Measurements from ENCODE around the gene KLK14. TPM values are rescaled to one million over a fixed set of nuclear protein-coding genes. Genes with fewer than 3 reads are reported as not detected.

KLK14 gene
- total RNA-seq, 1 donor from 2014 or later, result not detected

- TF ChIP-seq, protein P1, sequence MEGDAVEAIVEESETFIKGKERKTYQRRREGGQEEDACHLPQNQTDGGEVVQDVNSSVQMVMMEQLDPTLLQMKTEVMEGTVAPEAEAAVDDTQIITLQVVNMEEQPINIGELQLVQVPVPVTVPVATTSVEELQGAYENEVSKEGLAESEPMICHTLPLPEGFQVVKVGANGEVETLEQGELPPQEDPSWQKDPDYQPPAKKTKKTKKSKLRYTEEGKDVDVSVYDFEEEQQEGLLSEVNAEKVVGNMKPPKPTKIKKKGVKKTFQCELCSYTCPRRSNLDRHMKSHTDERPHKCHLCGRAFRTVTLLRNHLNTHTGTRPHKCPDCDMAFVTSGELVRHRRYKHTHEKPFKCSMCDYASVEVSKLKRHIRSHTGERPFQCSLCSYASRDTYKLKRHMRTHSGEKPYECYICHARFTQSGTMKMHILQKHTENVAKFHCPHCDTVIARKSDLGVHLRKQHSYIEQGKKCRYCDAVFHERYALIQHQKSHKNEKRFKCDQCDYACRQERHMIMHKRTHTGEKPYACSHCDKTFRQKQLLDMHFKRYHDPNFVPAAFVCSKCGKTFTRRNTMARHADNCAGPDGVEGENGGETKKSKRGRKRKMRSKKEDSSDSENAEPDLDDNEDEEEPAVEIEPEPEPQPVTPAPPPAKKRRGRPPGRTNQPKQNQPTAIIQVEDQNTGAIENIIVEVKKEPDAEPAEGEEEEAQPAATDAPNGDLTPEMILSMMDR (IDR thresholded peaks at IDR 0.05; ENCODE audit: insufficient read depth, low read length, poor library complexity, severe bottlenecking), result peak; percentile 17
- Histone ChIP-seq H3K27me3 (ENCODE audit: control insufficient read depth, insufficient read depth, low read length) (no peaks in the 10 kb centered on the region), H3K4me3 (ENCODE audit: low read depth, low read length) (no peak overlapping the region), H3K36me3 (ENCODE audit: control insufficient read depth, insufficient read depth, low read length) (peaks cover 2% of the 10 kb centered on the region)
- DNase-seq (ENCODE audit: low read depth), result no peak
Observed at GRCh38 chr19:51096473-51097165, 13.9 kb upstream of the KLK14 start.

DNA sequence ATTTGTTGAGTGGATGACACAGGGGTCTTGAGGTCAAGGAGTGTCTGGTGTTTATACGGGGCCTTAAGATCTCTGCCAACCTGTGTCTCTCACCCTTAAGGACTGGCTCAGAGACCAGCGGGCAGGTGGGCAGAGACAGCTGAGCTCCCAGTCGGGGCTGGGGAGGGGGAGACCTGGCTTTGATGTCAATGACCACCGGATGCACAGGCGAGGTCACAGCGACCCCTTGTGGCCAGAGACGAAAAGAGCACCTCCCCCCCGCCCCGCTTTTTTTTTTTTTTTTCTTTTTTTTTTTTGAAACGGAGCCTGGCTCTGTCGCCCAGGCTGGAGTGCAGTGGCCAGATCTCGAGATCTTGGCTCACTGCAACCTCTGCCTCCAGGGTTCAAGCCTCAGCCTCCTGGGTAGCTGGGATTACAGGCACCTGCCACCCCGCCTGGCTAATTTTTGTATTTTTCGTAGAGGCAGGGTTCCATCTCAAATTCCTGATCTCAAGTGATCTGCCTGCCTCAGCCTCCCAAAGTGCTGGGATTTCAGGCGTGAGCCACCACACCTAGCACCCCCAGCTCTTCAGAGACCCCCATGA, 12.1 kb upstream of the KLK14 start:
- no peak for DNase-seq (ENCODE audit: low read depth)

GRCh38 chr19:51093510-51094345, 11.0 kb upstream of the KLK14 start:
- H3K27me3 ChIP-seq (ENCODE audit: control insufficient read depth, insufficient read depth, low read length), result no peaks in the 10 kb centered on the region
- no peak overlapping the region for H3K4me3 ChIP-seq (ENCODE audit: low read depth, low read length)
- H3K36me3 ChIP-seq (ENCODE audit: control insufficient read depth, insufficient read depth, low read length), result peaks cover 2% of the 10 kb centered on the region
- TF ChIP-seq, protein P1 (IDR thresholded peaks at IDR 0.05; ENCODE audit: insufficient read depth, low read length, poor library complexity, severe bottlenecking), result no peak
- DNase-seq (ENCODE audit: low read depth), result no peak

More for the DNA sequence above, 12.1 kb upstream of the KLK14 start:
- H3K4me3 ChIP-seq (ENCODE audit: low read depth, low read length), result no peak overlapping the region
- TF ChIP-seq, protein P1 (IDR thresholded peaks at IDR 0.05; ENCODE audit: insufficient read depth, low read length, poor library complexity, severe bottlenecking), result peak; percentile 82
- H3K36me3 ChIP-seq (ENCODE audit: control insufficient read depth, insufficient read depth, low read length), result peaks cover 2% of the 10 kb centered on the region
- no peaks in the 10 kb centered on the region for H3K27me3 ChIP-seq (ENCODE audit: control insufficient read depth, insufficient read depth, low read length)

GRCh38 chr19:51093101-51093500, 10.4 kb upstream of the KLK14 start:
- Histone ChIP-seq H3K4me3 (ENCODE audit: low read depth, low read length) (no peak overlapping the region), H3K27me3 (ENCODE audit: control insufficient read depth, insufficient read depth, low read length) (no peaks in the 10 kb centered on the region), H3K36me3 (ENCODE audit: control insufficient read depth, insufficient read depth, low read length) (peaks cover 2% of the 10 kb centered on the region)
- TF ChIP-seq, protein P1 (IDR thresholded peaks at IDR 0.05; ENCODE audit: insufficient read depth, low read length, poor library complexity, severe bottlenecking), result no peak
- no peak for DNase-seq (ENCODE audit: low read depth)

GRCh38 chr19:51091895-51092873, 9.5 kb upstream of the KLK14 start:
- TF ChIP-seq, protein P1 (IDR thresholded peaks at IDR 0.05; ENCODE audit: insufficient read depth, low read length, poor library complexity, severe bottlenecking), result no peak
- Histone ChIP-seq H3K27me3 (ENCODE audit: control insufficient read depth, insufficient read depth, low read length) (no peaks in the 10 kb centered on the region), H3K36me3 (ENCODE audit: control insufficient read depth, insufficient read depth, low read length) (no peaks in the 10 kb centered on the region), H3K4me3 (ENCODE audit: low read depth, low read length) (no peak overlapping the region)
- no peak for DNase-seq (ENCODE audit: low read depth)

All from kidney epithelial cell (primary cell).